Measurements from ENCODE around the gene ZNF608.

GRCh38 chr5:124764585-124764984, 18.1 kb upstream of the ZNF608 start:
- TF ChIP-seq CTCF (IDR thresholded peaks at IDR 0.05; ENCODE audit: insufficient read depth, low read length, poor library complexity, severe bottlenecking) (no peak), EZH2phosphoT487 (conservative IDR thresholded peaks at IDR 0.05; ENCODE audit: low read length) (no peak)

Data from SU-DHL-6 (cell line).